Measurements from ENCODE around the gene LIPC. TPM values are rescaled to one million over a fixed set of nuclear protein-coding genes. Genes with fewer than 3 reads are reported as not detected.

Gene LIPC
- total and polyA plus RNA-seq, 10 donors: 0.47 to 2.5 (median 1.0) TPM

- Histone ChIP-seq H3K36me3 (no peaks in the 10 kb centered on the region), H3K4me1 (peaks cover 0 to 22% (median 0%) of the 10 kb centered on the region in 6 donors), H3K9me3 (no peaks in the 10 kb centered on the region), H3K27me3 (replicated peaks in 1 of 7) (no peaks in the 10 kb centered on the region), H3K27ac (peak overlapping the region in 7 of 8 donors; percentile 57 to 88 (median 81)), H3K4me3 (peak overlapping the region in 1 of 8 donors; percentile 41)
- intact Hi-C loops (cut with DNase I; ENCODE audit: low total_unique reads): no loop called here
- TF ChIP-seq POLR2AphosphoS5 (IDR thresholded peaks at IDR 0.05) (peak in 1 of 3 donors; percentile 26), POLR2A (IDR thresholded peaks at IDR 0.05) (no peak)
- TF ChIP-seq, protein P1, sequence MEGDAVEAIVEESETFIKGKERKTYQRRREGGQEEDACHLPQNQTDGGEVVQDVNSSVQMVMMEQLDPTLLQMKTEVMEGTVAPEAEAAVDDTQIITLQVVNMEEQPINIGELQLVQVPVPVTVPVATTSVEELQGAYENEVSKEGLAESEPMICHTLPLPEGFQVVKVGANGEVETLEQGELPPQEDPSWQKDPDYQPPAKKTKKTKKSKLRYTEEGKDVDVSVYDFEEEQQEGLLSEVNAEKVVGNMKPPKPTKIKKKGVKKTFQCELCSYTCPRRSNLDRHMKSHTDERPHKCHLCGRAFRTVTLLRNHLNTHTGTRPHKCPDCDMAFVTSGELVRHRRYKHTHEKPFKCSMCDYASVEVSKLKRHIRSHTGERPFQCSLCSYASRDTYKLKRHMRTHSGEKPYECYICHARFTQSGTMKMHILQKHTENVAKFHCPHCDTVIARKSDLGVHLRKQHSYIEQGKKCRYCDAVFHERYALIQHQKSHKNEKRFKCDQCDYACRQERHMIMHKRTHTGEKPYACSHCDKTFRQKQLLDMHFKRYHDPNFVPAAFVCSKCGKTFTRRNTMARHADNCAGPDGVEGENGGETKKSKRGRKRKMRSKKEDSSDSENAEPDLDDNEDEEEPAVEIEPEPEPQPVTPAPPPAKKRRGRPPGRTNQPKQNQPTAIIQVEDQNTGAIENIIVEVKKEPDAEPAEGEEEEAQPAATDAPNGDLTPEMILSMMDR (IDR thresholded peaks at IDR 0.05 in 8 of 11, conservative IDR thresholded peaks at IDR 0.05 in 3 of 11): peak in 2 of 11 experiments; percentile 21 to 29
- WGBS, 5 donors: 67 to 83% (median 76%) methylated on average over 9 of the region's 9 CpGs
- no peak for DNase-seq
Observed at GRCh38 chr15:58506783-58507668, 75.2 kb downstream of the LIPC start.

DNA sequence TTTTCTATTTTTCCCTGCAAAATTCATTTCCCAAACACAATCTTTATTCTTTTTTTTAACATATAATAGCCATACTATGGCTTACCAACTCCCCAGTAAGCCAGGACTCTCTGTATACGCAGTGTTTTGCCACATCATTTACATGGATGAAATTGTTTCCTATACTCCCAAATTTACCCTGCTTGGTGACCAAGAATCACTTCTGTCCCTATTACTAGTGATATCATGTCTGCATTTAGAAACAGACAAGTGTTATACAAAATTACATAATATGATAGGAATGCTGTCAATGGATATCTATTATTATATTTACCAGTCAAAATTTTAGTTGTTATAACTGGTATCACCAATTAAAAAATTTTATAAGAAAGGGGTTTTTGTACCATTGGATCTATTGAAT, 77.8 kb downstream of the LIPC start:
- DNase-seq: no peak
- Histone ChIP-seq H3K4me3 (no peak overlapping the region), H3K36me3 (no peaks in the 10 kb centered on the region), H3K27ac (no peak overlapping the region), H3K9me3 (no peaks in the 10 kb centered on the region), H3K27me3 (replicated peaks in 1 of 7) (no peaks in the 10 kb centered on the region), H3K4me1 (peaks cover 0 to 30% (median 0%) of the 10 kb centered on the region in 6 donors)
- intact Hi-C loops (cut with DNase I; ENCODE audit: low total_unique reads): no loop called here
- WGBS, 5 donors: 78 to 97% (median 94%) methylated on average over 1 of the region's 1 CpG
- TF ChIP-seq POLR2A (IDR thresholded peaks at IDR 0.05) (no peak), POLR2AphosphoS5 (IDR thresholded peaks at IDR 0.05) (no peak)
- TF ChIP-seq, protein P1 (IDR thresholded peaks at IDR 0.05 in 8 of 11, conservative IDR thresholded peaks at IDR 0.05 in 3 of 11): no peak

DNA sequence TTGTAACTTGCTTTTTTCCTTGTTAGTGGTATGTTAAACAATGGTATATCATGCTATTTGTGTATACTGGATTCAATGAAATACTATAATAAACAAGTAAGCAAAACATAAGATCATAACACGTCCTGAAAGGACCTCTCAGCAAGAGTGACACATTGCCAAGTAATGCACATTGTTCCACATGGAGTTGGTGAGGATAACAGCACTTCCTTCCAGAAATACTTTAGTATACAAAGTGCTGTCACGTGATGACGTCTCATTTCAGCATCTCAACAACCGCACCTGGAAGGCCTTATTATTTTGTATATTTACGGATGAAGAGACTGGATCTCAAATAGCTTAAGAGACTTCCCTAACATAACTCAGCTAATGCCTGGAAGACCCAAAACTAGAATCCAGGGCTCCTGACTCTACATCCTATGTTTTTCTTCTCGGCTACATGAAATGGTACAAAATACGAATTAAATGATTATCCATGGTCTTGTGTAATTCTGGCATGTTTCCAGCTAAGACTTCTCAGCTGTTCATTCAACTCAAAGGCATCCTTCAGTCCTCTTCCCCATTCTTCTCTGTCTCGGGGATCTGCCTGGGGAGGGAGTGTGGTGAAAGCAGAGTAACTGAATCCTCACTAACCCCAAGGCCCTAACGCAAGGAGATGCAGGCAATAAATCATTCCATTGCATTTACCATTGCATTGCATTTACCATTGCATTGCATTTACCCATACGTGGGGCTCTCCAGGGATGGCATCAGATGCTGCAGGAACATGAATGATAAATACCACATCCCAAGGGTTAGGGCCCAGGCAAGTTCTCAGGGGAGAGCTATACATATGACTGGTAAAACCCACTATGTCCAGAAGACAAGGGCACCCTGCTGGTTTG, 79.2 kb downstream of the LIPC start:
- H3K9me3 ChIP-seq: no peaks in the 10 kb centered on the region
- H3K36me3 ChIP-seq: no peaks in the 10 kb centered on the region
- TF ChIP-seq, protein P1 (IDR thresholded peaks at IDR 0.05 in 8 of 11, conservative IDR thresholded peaks at IDR 0.05 in 3 of 11): no peak
- TF ChIP-seq POLR2A (IDR thresholded peaks at IDR 0.05) (no peak), POLR2AphosphoS5 (IDR thresholded peaks at IDR 0.05) (no peak)
- intact Hi-C loops (cut with DNase I; ENCODE audit: low total_unique reads): no loop called here
- H3K27ac ChIP-seq: no peak overlapping the region
- H3K27me3 ChIP-seq (replicated peaks in 1 of 7): no peaks in the 10 kb centered on the region
- DNase-seq: no peak
- H3K4me3 ChIP-seq: no peak overlapping the region
- peaks cover 0 to 34% (median 0%) of the 10 kb centered on the region in 6 donors for H3K4me1 ChIP-seq
- WGBS, 5 donors: 67 to 88% (median 74%) methylated on average over 10 of the region's 10 CpGs

All from spleen (tissue), 11 donors.